Endothelial cell of umbilical vein (primary cell): ENCODE data around the gene F2. TPM values are rescaled to one million over a fixed set of nuclear protein-coding genes. Genes with fewer than 3 reads are reported as not detected.

Experiments used
- BruUV-seq: library from RNA; stranded (reverse); fragments of 400-500 nt; replicated peaks from 2 replicates; lab custom pipeline; 2021; lab: Mats Ljungman, UMichigan
- CTCF ChIA-PET: fragments of 300-600, 350-600 bp; sonication (Branson Sonifier 250); formaldehyde crosslinking; loops from one replicate; lab custom pipeline; 2021; ENCODE audit warnings: antibody characterized with exemption, inconsistent platforms; lab: Charles Lee
- POLR2A ChIA-PET: fragments of 300-600, 350-600 bp; sonication (Branson Sonifier 250); formaldehyde crosslinking; loops from one replicate; lab custom pipeline; 2021; ENCODE audit warnings: antibody characterized with exemption, inconsistent platforms; lab: Charles Lee
- DNase-seq: peaks from one replicate; pipeline ENCODE4 v3.0.0-alpha.2; 2011; ENCODE audit warnings: low read depth, low spot score
- FAIRE-seq: peaks from 2 replicates; lab custom pipeline; 2011; peaks lifted over from hg19 to GRCh38; lab: Jason Lieb, UNC
- H2AFZ ChIP-seq: 2 replicates; pipeline ENCODE4 v1.6.0; 2012; ENCODE audit warnings: low read depth, low read length, control low read depth, inconsistent platforms
- H3K27ac ChIP-seq: 2 replicates; pipeline ENCODE4 v1.5.1; 2011; ENCODE audit warnings: low read depth, mild to moderate bottlenecking, control low read depth, low read length, moderate library complexity; ENCODE audit not compliant: insufficient read depth
- H3K27me3 ChIP-seq, 2 experiments: 2 replicates each; pipeline versions ENCODE4 v1.6.0 to v1.6.1; 2011; ENCODE audit warnings: low read length in 2 of 2, mixed read lengths in 1 of 2; ENCODE audit not compliant: control insufficient read depth in 2 of 2, insufficient read depth in 2 of 2
- H3K36me3 ChIP-seq, 2 experiments: 2 replicates in 1 of 2; 3 replicates in 1 of 2; pipeline ENCODE4 v1.5.1; 2011; ENCODE audit warnings: low read length in 2 of 2, mild to moderate bottlenecking in 1 of 2, moderate library complexity in 1 of 2; ENCODE audit not compliant: control insufficient read depth in 2 of 2, insufficient read depth in 2 of 2; ENCODE audit errors: extremely low read depth in 1 of 2
- H3K4me1 ChIP-seq: 3 replicates; pipeline ENCODE4 v1.5.1; 2011; ENCODE audit warnings: mild to moderate bottlenecking, low read length; ENCODE audit not compliant: control insufficient read depth, insufficient read depth; ENCODE audit errors: extremely low read depth
- H3K4me2 ChIP-seq: 2 replicates; pipeline ENCODE4 v1.6.1; 2011; ENCODE audit warnings: low read length, control low read depth, mixed read lengths; ENCODE audit not compliant: insufficient read depth
- H3K4me3 ChIP-seq, 3 experiments: fragments of 200-600 bp in 1 of 3; sonication (generic), shearing (Covaris generic) in 1 of 3; replicated peaks in 1 of 3; 2 replicates each; pipeline ENCODE4 v1.5.1; 2011 to 2016; ENCODE audit warnings: control low read depth in 3 of 3, low read length in 3 of 3, mild to moderate bottlenecking in 2 of 3, inconsistent platforms in 1 of 3, low read depth in 1 of 3, moderate library complexity in 1 of 3; ENCODE audit not compliant: insufficient read depth in 1 of 3
- H3K79me2 ChIP-seq: 2 replicates; pipeline ENCODE4 v1.6.0; 2012; ENCODE audit warnings: low read length, inconsistent platforms; ENCODE audit not compliant: control insufficient read depth, insufficient read depth
- H3K9ac ChIP-seq: replicated peaks from 2 replicates; pipeline ENCODE3; 2011; ENCODE audit warnings: low read length, control low read depth; ENCODE audit not compliant: insufficient read depth; ENCODE audit errors: extremely low read depth
- H3K9me1 ChIP-seq: replicated peaks from 3 replicates; pipeline ENCODE4 v1.6.0; 2011; ENCODE audit warnings: mild to moderate bottlenecking, low read length; ENCODE audit not compliant: control insufficient read depth, insufficient read depth; ENCODE audit errors: extremely low read depth
- H3K9me3 ChIP-seq: replicated peaks from 2 replicates; pipeline ENCODE4 v1.5.1; 2012; ENCODE audit warnings: low read length, inconsistent platforms; ENCODE audit not compliant: control insufficient read depth, insufficient read depth
- H4K20me1 ChIP-seq: replicated peaks from 2 replicates; pipeline ENCODE3; 2011; ENCODE audit warnings: mild to moderate bottlenecking, low read length; ENCODE audit not compliant: control insufficient read depth, insufficient read depth; ENCODE audit errors: extremely low read depth
- CTCF ChIP-seq, 2 donors: IDR thresholded peaks; 1 replicate in 1 of 2; 2 replicates in 1 of 2; pipeline ENCODE4 v1.5.1; 2011; ENCODE audit warnings: low read length in 2 of 2, mild to moderate bottlenecking in 2 of 2, moderate library complexity in 2 of 2, control low read depth in 1 of 2, inconsistent platforms in 1 of 2, low read depth in 1 of 2; ENCODE audit not compliant: insufficient read depth in 1 of 2; ENCODE audit errors: extremely low read depth in 1 of 2
- EZH2 ChIP-seq: IDR thresholded peaks from 2 replicates; pipeline ENCODE4 v1.6.1; 2012; ENCODE audit warnings: borderline replicate concordance, low read depth, mild to moderate bottlenecking, moderate library complexity, low read length, inconsistent platforms; ENCODE audit not compliant: severe bottlenecking
- FOS ChIP-seq: IDR thresholded peaks from 2 replicates; pipeline ENCODE4 v1.6.1; 2011; ENCODE audit warnings: mild to moderate bottlenecking, low read length, moderate library complexity, borderline replicate concordance; ENCODE audit not compliant: insufficient read depth
- GATA2 ChIP-seq: IDR thresholded peaks from 2 replicates; pipeline ENCODE4 v1.7.0; 2011; ENCODE audit warnings: low read depth, mild to moderate bottlenecking, moderate library complexity, mixed read lengths, low read length; ENCODE audit not compliant: insufficient read length, insufficient read depth
- JUN ChIP-seq: IDR thresholded peaks from 2 replicates; pipeline ENCODE4 v1.6.1; 2011; ENCODE audit warnings: borderline replicate concordance, low read depth; ENCODE audit not compliant: insufficient read length, insufficient read depth
- MAX ChIP-seq: IDR thresholded peaks from 2 replicates; pipeline ENCODE4 v1.6.1; 2011; ENCODE audit not compliant: insufficient read depth, insufficient read length
- MYC ChIP-seq: IDR thresholded peaks from one replicate; pipeline ENCODE4 v1.6.1; 2011; ENCODE audit warnings: mild to moderate bottlenecking, low read depth, low read length
- POLR2A ChIP-seq: IDR thresholded peaks from 2 replicates; pipeline ENCODE4 v1.6.1; 2012; ENCODE audit warnings: low read depth, mild to moderate bottlenecking, control low read depth, low read length
- POLR2AphosphoS5 ChIP-seq: IDR thresholded peaks from 2 replicates; pipeline ENCODE4 v1.6.1; 2012; ENCODE audit warnings: low read depth, mild to moderate bottlenecking, control low read depth, low read length, moderate library complexity; ENCODE audit not compliant: insufficient read depth
- dilution Hi-C: fragments of 300-500 bp; cut with MboI; formaldehyde crosslinking; loops from one replicate; pipeline ENCODE4 v1.15.0; 2019; ENCODE audit warnings: low sequenced_read_pairs; ENCODE audit not compliant: extremely low pct_ligation_motif_present
- intact Hi-C: fragments of 100-400 bp; cut with micrococcal nuclease; formaldehyde crosslinking; loops from one replicate; pipeline ENCODE4 v1.10.0; 2022
- polyA plus RNA-seq, 4 experiments: library from polyadenylated mRNA; depleted of rRNA in 3 of 4; stranded (reverse) in 3 of 4; unstranded in 1 of 4; fragments of >200 nt; gene quantifications; 2 replicates each; pipeline versions ENCODE4 v1.2.1 to v1.2.3, GENCODE V29; 2011 to 2012; ENCODE audit warnings: missing spikeins in 1 of 4
- total RNA-seq: library from RNA; stranded (reverse); gene quantifications from 2 replicates; pipeline ENCODE4 v1.2.3, GENCODE V29; 2021

The F2 gene
- total and polyA plus RNA-seq, 2 donors (not counting 3 experiments of a cell fraction or from before 2014, with no cell fraction given), result 0.04 TPM; not detected in 1

GRCh38 chr11:46719543-46720218, 668 bp downstream of the F2 start:
- intact Hi-C loops, result no loop called here
- TF ChIP-seq CTCF (IDR thresholded peaks at IDR 0.05; ENCODE audit: extremely low read depth in 1 of 2, insufficient read depth in 1 of 2, low read depth in 1 of 2, low read length in 2 of 2) (no peak), JUN (no peak), POLR2A (no peak), GATA2 (no peak), MAX (no peak), POLR2AphosphoS5 (no peak), EZH2 (no peak), FOS (no peak), MYC (no peak)
- Histone ChIP-seq H3K4me3 (no peak overlapping the region), H3K79me2 (no peaks in the 10 kb centered on the region), H3K9me1 (no peaks in the 10 kb centered on the region), H3K9ac (no peak overlapping the region), H3K27me3 (no peaks in the 10 kb centered on the region), H3K4me2 (no peak overlapping the region), H4K20me1 (no peaks in the 10 kb centered on the region), H3K9me3 (no peaks in the 10 kb centered on the region), H3K36me3 (no peaks in the 10 kb centered on the region), H3K4me1 (peaks cover 6% of the 10 kb centered on the region), H2AFZ (no peak overlapping the region), H3K27ac (no peak overlapping the region)
- no peak for DNase-seq
- no peak for FAIRE-seq
- ChIA-PET CTCF (interaction anchor here (1.4 kb wide), 1 partner anchor 13 kb away, joined by 3 read pairs; no protein-coding TSS in a partner anchor), POLR2A (no interaction called here)
- dilution Hi-C loops, result no loop called here
- no TSS peak for BruUV-seq
